Duodenal mucosa (tissue), 2 donors: ENCODE measurements around the gene SNX15.

Experiments
- H3K27ac ChIP-seq: one replicate; pipeline ENCODE4 v1.7.0; 2013; ENCODE audit warnings: low read depth, low read length
- H3K27me3 ChIP-seq, 2 donors: one replicate each; pipeline ENCODE4 v1.7.0; 2013; ENCODE audit warnings: low read length in 2 of 2, control low read depth in 1 of 2; ENCODE audit not compliant: insufficient read depth in 2 of 2, control insufficient read depth in 1 of 2
- H3K36me3 ChIP-seq, 2 donors: one replicate each; pipeline ENCODE4 v1.7.0; 2013; ENCODE audit warnings: low read length in 2 of 2, control low read depth in 1 of 2; ENCODE audit not compliant: insufficient read depth in 2 of 2, control insufficient read depth in 1 of 2
- H3K4me1 ChIP-seq, 2 donors: one replicate each; pipeline ENCODE4 v1.7.0; 2013; ENCODE audit warnings: low read length in 2 of 2, control low read depth in 1 of 2; ENCODE audit not compliant: insufficient read depth in 2 of 2, control insufficient read depth in 1 of 2
- H3K4me3 ChIP-seq, 2 donors: one replicate each; pipeline ENCODE4 v1.7.0; 2013; ENCODE audit warnings: low read length in 2 of 2, low read depth in 1 of 2
- H3K9ac ChIP-seq, 2 donors: one replicate each; pipeline ENCODE4 v1.7.0; 2013; ENCODE audit warnings: low read length in 2 of 2, low read depth in 1 of 2
- H3K9me3 ChIP-seq, 2 donors: one replicate each; pipeline ENCODE4 v1.7.0; 2013; ENCODE audit warnings: low read length in 2 of 2, control low read depth in 1 of 2; ENCODE audit not compliant: control insufficient read depth in 1 of 2

Gene SNX15

GRCh38 chr11:65077451-65077850, 50.2 kb downstream of the SNX15 start:
- Histone ChIP-seq H3K4me3 (no peak overlapping the region), H3K9ac (no peak overlapping the region), H3K4me1 (peaks cover 10 to 15% of the 10 kb centered on the region in 2 donors), H3K27ac (no peak overlapping the region), H3K9me3 (no peaks in the 10 kb centered on the region), H3K27me3 (no peaks in the 10 kb centered on the region), H3K36me3 (peaks cover 0 to 3% of the 10 kb centered on the region in 2 donors)

DNA sequence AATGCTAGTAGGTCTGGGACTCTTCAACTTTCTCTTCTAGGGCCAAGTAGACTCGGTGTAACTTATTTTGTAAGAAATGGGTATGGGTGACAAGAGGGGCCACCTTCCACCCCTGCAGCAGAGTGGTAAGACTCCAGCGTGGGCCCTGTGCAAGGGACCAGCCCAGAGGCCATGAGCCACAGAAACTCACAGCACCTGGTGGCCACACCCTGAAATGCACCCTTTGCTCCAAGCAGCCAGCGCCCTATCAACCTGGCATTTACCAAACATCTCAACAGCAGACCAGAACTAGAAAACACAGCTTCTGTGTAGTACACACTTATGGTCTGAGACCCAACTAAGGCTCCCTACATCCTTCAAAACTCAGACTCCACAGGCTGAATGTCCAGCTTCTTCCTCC, 50.9 kb downstream of the SNX15 start:
- H3K27me3 ChIP-seq = no peaks in the 10 kb centered on the region
- H3K9ac ChIP-seq = peak overlapping the region; percentile 54
- H3K4me1 ChIP-seq = peaks cover 16 to 19% of the 10 kb centered on the region in 2 donors
- no peak overlapping the region for H3K27ac ChIP-seq
- peaks cover 0 to 3% of the 10 kb centered on the region in 2 donors for H3K36me3 ChIP-seq
- H3K9me3 ChIP-seq = no peaks in the 10 kb centered on the region
- H3K4me3 ChIP-seq = peak overlapping the region in 1 of 2 donors; percentile 25

- Histone ChIP-seq H3K9ac (peak overlapping the region; percentile 54), H3K9me3 (no peaks in the 10 kb centered on the region), H3K27ac (no peak overlapping the region), H3K36me3 (peaks cover 0 to 3% of the 10 kb centered on the region in 2 donors), H3K4me1 (peaks cover 22 to 24% of the 10 kb centered on the region in 2 donors), H3K4me3 (peak overlapping the region in 1 of 2 donors; percentile 25), H3K27me3 (no peaks in the 10 kb centered on the region)
Observed at GRCh38 chr11:65078786-65079342, 51.6 kb downstream of the SNX15 start.

DNA sequence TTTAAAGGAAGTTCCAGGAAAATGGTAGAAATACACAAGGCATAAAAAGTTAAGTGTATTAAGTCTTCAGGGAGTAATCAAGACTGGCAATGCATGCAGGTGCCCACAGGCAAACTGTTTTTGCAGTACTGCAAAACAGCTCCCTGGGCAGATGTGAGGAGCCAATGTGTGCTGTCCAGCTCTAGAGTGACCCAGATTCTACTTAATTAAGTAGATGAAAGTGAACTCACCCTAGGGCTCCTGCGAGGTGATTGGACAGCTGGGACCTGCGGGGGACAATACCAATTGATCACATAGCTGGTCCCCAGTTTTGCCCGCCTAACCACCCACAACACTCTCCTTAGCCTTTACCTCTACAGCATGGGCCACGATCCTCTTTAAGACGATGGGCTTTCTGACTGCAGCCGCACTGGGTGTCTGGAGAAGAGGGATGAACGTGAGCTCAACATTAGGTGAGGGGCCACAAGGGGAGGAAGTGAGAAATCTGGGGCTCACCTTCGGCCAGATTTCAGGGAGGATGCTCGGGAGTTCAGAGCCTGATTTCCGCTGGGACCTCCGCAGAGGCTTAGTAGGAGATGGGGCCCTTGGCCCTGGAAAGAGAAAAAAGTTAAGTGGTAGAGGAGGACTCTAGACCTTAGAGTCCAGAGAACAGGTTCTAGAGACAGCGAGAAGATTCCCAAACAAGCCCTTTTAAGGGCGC, 56.0 kb downstream of the SNX15 start:
- Histone ChIP-seq H3K9me3 (no peaks in the 10 kb centered on the region), H3K4me1 (peaks cover 30% of the 10 kb centered on the region in 2 donors), H3K27ac (no peak overlapping the region), H3K27me3 (no peaks in the 10 kb centered on the region), H3K36me3 (peaks cover 22 to 33% of the 10 kb centered on the region in 2 donors), H3K4me3 (peak overlapping the region; percentile 85 to 99), H3K9ac (peak overlapping the region; percentile 35 to 96)

DNA sequence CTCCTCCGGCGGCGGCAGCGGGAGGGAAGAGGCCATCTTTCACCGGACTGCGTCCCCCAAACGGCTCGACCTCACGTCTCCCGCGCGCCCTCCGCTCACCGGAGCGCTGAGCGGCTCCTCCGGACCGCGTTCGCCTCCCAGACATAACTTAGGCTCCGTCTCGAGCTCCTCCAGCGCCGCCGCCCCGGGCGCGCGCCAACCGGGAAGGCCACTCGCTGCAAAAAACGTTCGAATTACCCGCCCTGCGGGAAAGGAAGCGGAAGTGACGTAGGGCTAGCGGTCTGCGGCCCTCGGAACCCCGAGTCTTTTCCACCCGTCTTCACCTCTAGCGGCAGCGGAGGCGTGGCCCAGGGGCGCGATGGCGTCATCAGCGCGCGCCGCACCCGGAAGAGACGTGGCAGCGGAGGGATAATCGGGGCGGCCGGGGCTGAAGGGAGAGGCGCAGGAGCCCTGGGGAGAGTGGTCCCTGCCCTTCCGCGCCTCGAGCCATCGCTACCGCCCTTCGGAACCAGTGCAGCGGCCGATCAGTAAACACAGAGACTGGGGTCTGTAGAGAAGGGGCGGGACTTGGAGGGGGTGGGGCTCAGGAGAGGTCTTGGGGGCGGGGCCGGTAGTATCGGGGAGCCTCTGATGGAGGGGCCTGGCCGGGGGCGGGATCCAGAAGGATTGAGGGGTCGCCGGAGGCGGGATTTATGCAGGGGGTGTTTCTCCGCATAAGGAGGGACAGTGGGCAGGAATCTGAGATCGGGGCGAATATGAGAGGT, 56.8 kb downstream of the SNX15 start, which contains the start of the genes CDCA5 and ZFPL1:
Gene CDCA5, minus strand, starts transcription at position 207 of the 764 bp plus-strand sequence. Its CDS starts 62 bp downstream, at position 145.
Gene ZFPL1, plus strand, starts transcription at position 389 of the 764 bp plus-strand sequence. CDS start 477 bp downstream, outside the sequence.
- Histone ChIP-seq H3K9ac (peak within 1 kb of the TSS; percentile 82 to 96), H3K27ac (peak within 1 kb of the TSS; percentile 97), H3K4me3 (peak within 1 kb of the TSS; percentile 85 to 99), H3K27me3 (no peaks in the 10 kb centered on the region), H3K9me3 (no peaks in the 10 kb centered on the region), H3K36me3 (peaks cover 22 to 40% of the 10 kb centered on the region in 2 donors), H3K4me1 (peaks cover 23 to 25% of the 10 kb centered on the region in 2 donors)

GRCh38 chr11:65084598-65085375, 57.5 kb downstream of the SNX15 start:
- H3K27me3 ChIP-seq = no peaks in the 10 kb centered on the region
- peak overlapping the region; percentile 82 to 96 for H3K9ac ChIP-seq
- H3K4me3 ChIP-seq = peak overlapping the region; percentile 85 to 99
- H3K4me1 ChIP-seq = peaks cover 22 to 25% of the 10 kb centered on the region in 2 donors
- H3K27ac ChIP-seq = peak overlapping the region; percentile 97
- H3K36me3 ChIP-seq = peaks cover 22 to 48% of the 10 kb centered on the region in 2 donors
- no peaks in the 10 kb centered on the region for H3K9me3 ChIP-seq

DNA sequence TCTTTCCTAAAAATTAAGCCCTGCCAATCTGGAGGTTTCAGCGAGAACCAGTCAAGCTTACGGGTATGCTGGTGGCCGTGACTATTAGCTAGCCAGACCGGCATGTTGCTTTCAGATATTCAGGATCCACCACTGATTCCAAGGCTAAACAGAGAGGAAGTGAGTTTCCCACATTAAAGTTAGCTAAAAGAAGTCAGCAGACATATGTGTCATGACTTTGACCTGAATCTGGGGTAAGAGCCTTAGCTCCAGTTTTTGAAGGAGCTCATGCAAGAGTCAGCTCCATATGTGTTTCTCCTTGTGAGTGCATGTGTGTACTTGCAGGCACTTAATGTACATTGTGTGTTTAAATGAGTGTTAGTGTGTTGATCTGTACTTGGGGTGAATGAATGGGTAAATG, 58.2 kb downstream of the SNX15 start:
- Histone ChIP-seq H3K27me3 (no peaks in the 10 kb centered on the region), H3K9me3 (no peaks in the 10 kb centered on the region), H3K9ac (peak overlapping the region in 1 of 2 donors; percentile 96), H3K4me1 (peaks cover 22 to 25% of the 10 kb centered on the region in 2 donors), H3K27ac (no peak overlapping the region), H3K4me3 (no peak overlapping the region), H3K36me3 (peaks cover 22 to 46% of the 10 kb centered on the region in 2 donors)

GRCh38 chr11:65086809-65087208, 59.6 kb downstream of the SNX15 start:
- no peaks in the 10 kb centered on the region for H3K27me3 ChIP-seq
- no peak overlapping the region for H3K4me3 ChIP-seq
- H3K27ac ChIP-seq = no peak overlapping the region
- H3K4me1 ChIP-seq = peaks cover 22 to 25% of the 10 kb centered on the region in 2 donors
- H3K36me3 ChIP-seq = peaks cover 22 to 46% of the 10 kb centered on the region in 2 donors
- H3K9me3 ChIP-seq = no peaks in the 10 kb centered on the region
- no peak overlapping the region for H3K9ac ChIP-seq

DNA sequence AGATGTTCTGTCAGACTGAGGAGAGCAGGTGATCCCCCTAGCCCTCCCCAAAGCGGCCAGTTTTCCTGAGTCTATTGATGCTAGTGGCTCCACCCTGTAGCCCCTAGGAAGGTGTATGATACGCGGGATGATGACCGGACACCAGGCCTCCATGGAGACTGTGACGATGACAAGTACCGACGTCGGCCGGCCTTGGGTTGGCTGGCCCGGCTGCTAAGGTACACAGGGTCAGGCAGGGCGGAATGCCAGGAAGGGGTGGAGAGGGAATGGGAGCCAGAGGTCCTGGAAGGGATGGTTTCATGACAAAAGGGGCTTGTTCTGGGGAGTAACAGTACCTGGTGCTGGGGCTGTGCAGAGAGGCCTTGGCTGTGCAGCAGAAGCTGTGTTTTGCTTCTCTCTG, 60.0 kb downstream of the SNX15 start:
- Histone ChIP-seq H3K9ac (no peak overlapping the region), H3K4me1 (peaks cover 22 to 25% of the 10 kb centered on the region in 2 donors), H3K27ac (no peak overlapping the region), H3K4me3 (no peak overlapping the region), H3K36me3 (peaks cover 22 to 46% of the 10 kb centered on the region in 2 donors), H3K27me3 (no peaks in the 10 kb centered on the region), H3K9me3 (no peaks in the 10 kb centered on the region)
